MCF 10A (cell line): ENCODE data around the gene CA9. TPM values are rescaled to one million over a fixed set of nuclear protein-coding genes. Genes with fewer than 3 reads are reported as not detected.

Experiments used
- BruUV-seq: library from RNA; stranded (reverse); fragments of 400-500 nt; replicated peaks from 2 replicates; lab custom pipeline; 2021; lab: Mats Ljungman, UMichigan
- CTCF ChIA-PET: fragments of 300-600 bp; sonication (Branson Sonifier 250); formaldehyde crosslinking; extraction: SDS; loops from one replicate; lab custom pipeline; 2021; ENCODE audit warnings: antibody characterized with exemption, inconsistent platforms; lab: Yijun Ruan, JAX
- POLR2A ChIA-PET: fragments of 300-600, 350-650 bp; sonication (Branson Sonifier 250); formaldehyde crosslinking; extraction: SDS; loops from one replicate; lab custom pipeline; 2020; ENCODE audit warnings: antibody characterized with exemption, inconsistent platforms; lab: Yijun Ruan, JAX
- DNase-seq: peaks from one replicate; pipeline ENCODE4 v3.0.0-alpha.2; 2018; ENCODE audit not compliant: unreplicated experiment
- H3K27ac Mint-ChIP-seq: one replicate; pipeline ENCODE4 v1.8.0; 2022; ENCODE audit warnings: mild to moderate bottlenecking, low read depth, mixed read lengths; ENCODE audit not compliant: unreplicated experiment
- H3K27me3 Mint-ChIP-seq: one replicate; pipeline ENCODE4 v1.8.0; 2022; ENCODE audit warnings: mixed read lengths; ENCODE audit not compliant: insufficient read depth, unreplicated experiment
- H3K36me3 Mint-ChIP-seq: one replicate; pipeline ENCODE4 v1.8.0; 2022; ENCODE audit warnings: mild to moderate bottlenecking, moderate library complexity, mixed read lengths; ENCODE audit not compliant: insufficient read depth, unreplicated experiment
- H3K4me1 Mint-ChIP-seq: one replicate; pipeline ENCODE4 v1.8.0; 2022; ENCODE audit warnings: mixed read lengths; ENCODE audit not compliant: insufficient read depth, unreplicated experiment
- H3K4me3 Mint-ChIP-seq: one replicate; pipeline ENCODE4 v1.8.0; 2022; ENCODE audit warnings: mild to moderate bottlenecking, moderate library complexity, mixed read lengths; ENCODE audit not compliant: unreplicated experiment
- H3K9me3 Mint-ChIP-seq: one replicate; pipeline ENCODE4 v1.8.0; 2022; ENCODE audit warnings: mixed read lengths; ENCODE audit not compliant: unreplicated experiment
- intact Hi-C: fragments of 100-400 bp; cut with micrococcal nuclease; formaldehyde crosslinking; loops from 2 replicates; pipeline ENCODE4 v1.14.1; 2022
- total RNA-seq: library from RNA; stranded (reverse); gene quantifications from 2 replicates; pipeline ENCODE4 v1.2.3, GENCODE V29; 2022
- TF ChIP-seq, protein P1 (sequence below): fragments of 200-600 bp; IDR thresholded peaks from one replicate; pipeline ENCODE4 v1.8.0; 2022; ENCODE audit warnings: antibody characterized with exemption, mild to moderate bottlenecking; ENCODE audit not compliant: unreplicated experiment

Gene CA9
- total RNA-seq, 1 experiment from 2014 or later: not detected

- POLR2A ChIA-PET: interaction anchor here (0.5 to 1.3 kb wide), 3 partner anchors 9 to 36 kb away, joined by 3 to 6 read pairs (median 3); partner anchors contain the start of gene TPM2
- Mint-ChIP-seq H3K36me3 (peaks cover 36% of the 10 kb centered on the region), H3K27ac (no peak overlapping the region), H3K27me3 (no peaks in the 10 kb centered on the region), H3K9me3 (no peaks in the 10 kb centered on the region), H3K4me1 (peaks cover 14% of the 10 kb centered on the region), H3K4me3 (no peak overlapping the region)
- TF ChIP-seq, protein P1, sequence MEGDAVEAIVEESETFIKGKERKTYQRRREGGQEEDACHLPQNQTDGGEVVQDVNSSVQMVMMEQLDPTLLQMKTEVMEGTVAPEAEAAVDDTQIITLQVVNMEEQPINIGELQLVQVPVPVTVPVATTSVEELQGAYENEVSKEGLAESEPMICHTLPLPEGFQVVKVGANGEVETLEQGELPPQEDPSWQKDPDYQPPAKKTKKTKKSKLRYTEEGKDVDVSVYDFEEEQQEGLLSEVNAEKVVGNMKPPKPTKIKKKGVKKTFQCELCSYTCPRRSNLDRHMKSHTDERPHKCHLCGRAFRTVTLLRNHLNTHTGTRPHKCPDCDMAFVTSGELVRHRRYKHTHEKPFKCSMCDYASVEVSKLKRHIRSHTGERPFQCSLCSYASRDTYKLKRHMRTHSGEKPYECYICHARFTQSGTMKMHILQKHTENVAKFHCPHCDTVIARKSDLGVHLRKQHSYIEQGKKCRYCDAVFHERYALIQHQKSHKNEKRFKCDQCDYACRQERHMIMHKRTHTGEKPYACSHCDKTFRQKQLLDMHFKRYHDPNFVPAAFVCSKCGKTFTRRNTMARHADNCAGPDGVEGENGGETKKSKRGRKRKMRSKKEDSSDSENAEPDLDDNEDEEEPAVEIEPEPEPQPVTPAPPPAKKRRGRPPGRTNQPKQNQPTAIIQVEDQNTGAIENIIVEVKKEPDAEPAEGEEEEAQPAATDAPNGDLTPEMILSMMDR: no peak
- no TSS peak for BruUV-seq
- CTCF ChIA-PET: interaction anchor here (0.7 to 1.9 kb wide), 6 partner anchors 15 to 1565 kb away, joined by 3 to 7 read pairs (median 3); partner anchors contain the start of genes ARHGEF39, CCDC107 and RMRP
- no peak for DNase-seq
- intact Hi-C loops: no loop called here
Measured at GRCh38 chr9:35679766-35680330, 6.1 kb downstream of the CA9 start.

GRCh38 chr9:35680331-35681105 is 6.8 kb downstream of the CA9 start:
- ChIA-PET POLR2A (interaction anchor here (0.5 to 1.3 kb wide), 4 partner anchors 9 to 496 kb away, joined by 3 to 6 read pairs (median 3); partner anchors contain the start of gene TPM2), CTCF (interaction anchor here (0.8 to 1.9 kb wide), 5 partner anchors 16 to 202 kb away, joined by 3 to 7 read pairs (median 3); partner anchors contain the start of genes ARHGEF39, CCDC107 and RMRP)
- no peak overlapping the region for H3K27ac Mint-ChIP-seq
- no peaks in the 10 kb centered on the region for H3K27me3 Mint-ChIP-seq
- peaks cover 14% of the 10 kb centered on the region for H3K4me1 Mint-ChIP-seq
- TF ChIP-seq, protein P1: no peak
- intact Hi-C loops: no loop called here
- no peak for DNase-seq
- no peaks in the 10 kb centered on the region for H3K9me3 Mint-ChIP-seq
- no peak overlapping the region for H3K4me3 Mint-ChIP-seq
- H3K36me3 Mint-ChIP-seq: peaks cover 43% of the 10 kb centered on the region
- BruUV-seq: no TSS peak

DNA sequence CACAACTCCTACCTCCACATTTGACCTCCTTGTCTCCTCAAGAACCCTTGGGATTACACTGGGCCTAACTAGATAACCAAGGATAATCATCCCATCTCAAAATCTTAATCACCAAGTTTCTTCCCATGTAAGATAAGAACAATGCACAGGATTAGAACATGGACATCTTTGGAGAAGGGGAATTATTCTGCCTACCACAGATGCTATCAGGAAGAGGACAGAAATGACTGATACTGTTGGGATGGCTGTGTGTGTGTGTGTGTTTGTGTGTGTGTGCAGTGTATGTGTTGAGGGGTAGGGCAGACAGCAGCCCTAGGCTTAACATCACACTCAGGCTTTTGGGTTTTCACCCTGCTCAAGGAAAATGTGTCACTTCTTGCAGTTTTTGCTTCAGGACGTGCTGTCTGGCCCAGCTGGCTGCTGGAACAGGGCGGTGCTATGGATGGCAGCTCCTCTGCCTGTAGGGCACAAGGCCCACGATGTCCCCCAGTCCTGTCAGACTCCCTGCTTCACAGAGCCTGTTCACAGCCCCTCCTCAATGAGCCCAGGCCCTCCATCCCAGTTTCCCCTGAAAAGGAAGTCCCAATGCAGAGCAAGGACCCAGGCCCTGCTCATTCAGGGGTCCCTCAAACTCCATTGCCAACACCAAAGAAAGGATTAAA is 7.7 kb downstream of the CA9 start:
- intact Hi-C loops: no loop called here
- Mint-ChIP-seq H3K27me3 (no peaks in the 10 kb centered on the region), H3K4me1 (peaks cover 14% of the 10 kb centered on the region), H3K9me3 (no peaks in the 10 kb centered on the region), H3K27ac (no peak overlapping the region), H3K4me3 (no peak overlapping the region), H3K36me3 (peaks cover 52% of the 10 kb centered on the region)
- ChIA-PET CTCF (interaction anchor here (1.2 kb wide), 1 partner anchor 24 kb away, joined by 3 read pairs; the partner anchor contains the start of genes CCDC107 and RMRP), POLR2A (interaction anchor here (0.6 kb wide), 1 partner anchor 495 kb away, joined by 3 read pairs; no protein-coding TSS in a partner anchor)
- TF ChIP-seq, protein P1: no peak
- no peak for DNase-seq
- BruUV-seq: no TSS peak
